Suprapubic skin (tissue), 4 donors: Measurements from ENCODE around the gene LMF2.

ENCODE experiments used
- EP300 ChIP-seq: sonication (generic); formaldehyde crosslinking; IDR thresholded peaks from one replicate; pipeline ENCODE4 v1.6.1; 2017; ENCODE audit warnings: antibody characterized with exemption
- POLR2AphosphoS5 ChIP-seq, 3 donors: sonication (generic); formaldehyde crosslinking; IDR thresholded peaks; one replicate each; pipeline ENCODE4 v1.6.1; 2017; ENCODE audit warnings: antibody characterized with exemption in 3 of 3
- TF ChIP-seq, protein P1 (sequence below), 2 donors: fragments of 200-600 bp in 1 of 2; fragments of 450-650 bp in 1 of 2; sonication (generic) in 1 of 2; IDR thresholded peaks; one replicate each; pipeline ENCODE4 v1.5.1; 2016 to 2019; ENCODE audit warnings: antibody characterized with exemption in 2 of 2, mild to moderate bottlenecking in 1 of 2, moderate library complexity in 1 of 2

DNA sequence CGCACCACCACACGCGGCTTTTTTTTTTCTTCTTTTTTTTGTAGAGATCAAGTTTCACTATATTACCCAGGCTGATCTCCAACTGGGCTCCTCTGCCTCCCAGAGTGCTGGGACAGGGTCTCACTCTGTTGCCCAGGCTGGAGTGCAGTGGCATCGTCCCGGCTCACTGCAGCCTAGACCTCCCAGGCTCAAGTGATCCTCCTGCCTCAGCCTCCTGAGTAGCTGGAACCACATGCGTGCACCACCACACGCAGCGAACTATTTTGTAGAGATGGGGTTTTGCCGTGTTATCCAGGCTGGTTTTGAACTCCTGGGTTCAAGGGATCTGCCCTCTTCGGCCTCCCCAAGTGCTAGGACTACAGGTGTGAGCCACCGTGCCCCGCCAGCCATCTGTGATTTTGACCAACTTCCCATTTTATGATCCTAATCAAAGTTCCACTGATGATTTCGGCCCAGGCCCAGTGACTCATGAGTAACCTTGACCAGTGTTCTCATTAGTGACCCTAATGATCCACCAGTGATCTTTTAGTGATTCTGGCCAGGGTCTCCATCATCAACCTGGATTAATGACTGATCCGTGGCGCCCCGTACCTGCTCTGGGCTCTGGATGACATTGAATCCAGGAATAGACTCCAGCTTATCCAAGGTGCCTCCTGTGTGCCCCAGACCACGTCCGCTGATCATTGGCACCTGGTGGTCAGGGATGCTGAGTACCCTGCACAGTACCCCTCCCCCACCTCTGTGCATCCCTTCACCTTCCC, 20.6 kb upstream of the LMF2 start:
- TF ChIP-seq POLR2AphosphoS5 (IDR thresholded peaks at IDR 0.05): no peak
- no peak for TF ChIP-seq EP300
- TF ChIP-seq, protein P1, sequence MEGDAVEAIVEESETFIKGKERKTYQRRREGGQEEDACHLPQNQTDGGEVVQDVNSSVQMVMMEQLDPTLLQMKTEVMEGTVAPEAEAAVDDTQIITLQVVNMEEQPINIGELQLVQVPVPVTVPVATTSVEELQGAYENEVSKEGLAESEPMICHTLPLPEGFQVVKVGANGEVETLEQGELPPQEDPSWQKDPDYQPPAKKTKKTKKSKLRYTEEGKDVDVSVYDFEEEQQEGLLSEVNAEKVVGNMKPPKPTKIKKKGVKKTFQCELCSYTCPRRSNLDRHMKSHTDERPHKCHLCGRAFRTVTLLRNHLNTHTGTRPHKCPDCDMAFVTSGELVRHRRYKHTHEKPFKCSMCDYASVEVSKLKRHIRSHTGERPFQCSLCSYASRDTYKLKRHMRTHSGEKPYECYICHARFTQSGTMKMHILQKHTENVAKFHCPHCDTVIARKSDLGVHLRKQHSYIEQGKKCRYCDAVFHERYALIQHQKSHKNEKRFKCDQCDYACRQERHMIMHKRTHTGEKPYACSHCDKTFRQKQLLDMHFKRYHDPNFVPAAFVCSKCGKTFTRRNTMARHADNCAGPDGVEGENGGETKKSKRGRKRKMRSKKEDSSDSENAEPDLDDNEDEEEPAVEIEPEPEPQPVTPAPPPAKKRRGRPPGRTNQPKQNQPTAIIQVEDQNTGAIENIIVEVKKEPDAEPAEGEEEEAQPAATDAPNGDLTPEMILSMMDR (IDR thresholded peaks at IDR 0.05): no peak
